NCI-H1105 treated with DMSO at 0.1 percent for 48 hours (cell line): ENCODE measurements around the gene RNF38.
"Not testable (repeated sequence)": the region's sequence is repeated elsewhere in the genome, so short reads cannot be mapped to it uniquely, and the experiment has no call there.

Experiments
- DNase-seq: peaks from one replicate; lab custom pipeline; 2025; lab: John Stamatoyannopoulos, UW

Gene RNF38

GRCh38 chr9:36407122-36407723 is 7.2 kb upstream of the RNF38 start:
- DNase-seq: peak; percentile 87

DNA sequence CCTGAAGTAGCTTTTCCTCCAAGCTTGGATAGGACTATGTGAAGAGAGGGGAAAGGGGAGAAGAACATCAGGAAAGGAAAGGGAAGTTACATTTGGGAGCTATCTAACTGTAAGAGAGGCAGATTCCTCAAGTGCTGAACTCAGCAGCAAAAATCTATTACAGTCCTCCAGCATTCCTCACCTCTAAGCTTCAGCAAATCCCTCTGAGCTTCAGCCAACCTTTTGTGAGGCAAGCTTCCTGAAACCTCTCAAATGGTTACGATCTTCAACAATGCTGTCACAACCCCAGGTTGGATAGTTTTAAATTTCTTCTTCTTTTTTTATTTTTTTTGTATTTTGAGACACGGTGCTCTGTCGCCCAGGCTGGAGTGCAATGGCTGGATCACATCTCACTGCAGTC is 2.5 kb upstream of the RNF38 start:
- DNase-seq: no peak

- DNase-seq: no peak
Observed at GRCh38 chr9:36401897-36402480, 1.9 kb upstream of the RNF38 start.

GRCh38 chr9:36401164-36401740 is 1.2 kb upstream of the RNF38 start:
- no peak for DNase-seq

- peak; percentile 81 for DNase-seq
Observed at GRCh38 chr9:36400332-36401163, 479 bp upstream of the RNF38 start.

DNA sequence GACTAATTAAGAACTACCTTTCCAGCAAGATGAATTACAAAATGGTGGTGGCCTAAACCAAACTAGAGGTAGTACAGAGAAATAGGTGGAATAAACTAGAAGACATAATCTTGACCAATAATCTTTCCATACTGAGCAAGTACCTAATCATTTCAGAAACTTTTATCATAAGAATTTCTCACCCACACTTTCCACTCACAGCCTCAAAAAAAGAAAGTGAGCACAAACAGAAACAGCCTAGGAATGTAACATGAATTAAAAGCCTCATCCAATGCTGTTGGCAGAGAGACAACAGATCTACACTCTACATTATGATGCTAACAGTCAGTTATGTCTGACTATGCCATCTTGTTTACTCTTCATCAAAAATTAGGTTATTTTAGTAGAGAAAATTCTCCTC is 1.3 kb downstream of the RNF38 start:
- no peak for DNase-seq

DNA sequence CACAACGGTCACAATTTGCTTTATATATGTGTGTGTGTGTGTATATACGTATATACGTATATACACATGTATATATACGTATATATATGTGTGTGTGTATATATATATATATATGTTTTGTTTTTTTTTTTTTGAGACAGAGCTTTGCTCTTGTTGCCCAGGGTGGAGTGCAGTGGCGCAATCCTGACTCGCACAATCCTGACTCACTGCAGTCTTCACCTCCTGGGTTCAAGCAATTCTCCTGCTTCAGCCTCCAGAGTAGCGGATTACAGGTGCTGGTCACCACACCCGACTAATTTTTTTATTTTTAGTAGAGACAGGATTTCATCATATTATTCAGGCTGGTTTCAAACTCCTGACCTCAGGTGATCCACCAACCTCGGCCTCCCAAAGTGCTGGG is 3.1 kb downstream of the RNF38 start:
- DNase-seq: no peak

DNA sequence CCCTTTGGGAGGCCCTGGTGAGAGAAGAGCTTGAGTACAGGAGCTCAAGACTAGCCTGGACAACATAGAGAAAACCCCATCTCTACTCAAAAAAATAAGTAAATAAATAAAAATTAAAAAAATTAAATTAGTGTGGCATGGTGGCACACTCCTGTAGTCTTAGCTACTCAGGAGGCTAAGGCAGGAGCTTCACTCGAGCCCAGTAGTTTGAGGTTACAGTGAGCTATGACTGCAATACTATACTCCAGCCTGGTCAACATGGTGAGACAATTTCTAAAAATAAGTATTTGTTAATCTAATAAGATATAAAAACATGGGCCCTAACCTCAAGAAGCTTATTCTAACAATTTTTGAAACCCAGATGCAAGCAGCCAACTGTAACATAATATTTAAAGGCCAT is 7.6 kb downstream of the RNF38 start:
- DNase-seq: no peak

- no peak for DNase-seq
Observed at GRCh38 chr9:36389590-36389989, 10.5 kb downstream of the RNF38 start.

DNA sequence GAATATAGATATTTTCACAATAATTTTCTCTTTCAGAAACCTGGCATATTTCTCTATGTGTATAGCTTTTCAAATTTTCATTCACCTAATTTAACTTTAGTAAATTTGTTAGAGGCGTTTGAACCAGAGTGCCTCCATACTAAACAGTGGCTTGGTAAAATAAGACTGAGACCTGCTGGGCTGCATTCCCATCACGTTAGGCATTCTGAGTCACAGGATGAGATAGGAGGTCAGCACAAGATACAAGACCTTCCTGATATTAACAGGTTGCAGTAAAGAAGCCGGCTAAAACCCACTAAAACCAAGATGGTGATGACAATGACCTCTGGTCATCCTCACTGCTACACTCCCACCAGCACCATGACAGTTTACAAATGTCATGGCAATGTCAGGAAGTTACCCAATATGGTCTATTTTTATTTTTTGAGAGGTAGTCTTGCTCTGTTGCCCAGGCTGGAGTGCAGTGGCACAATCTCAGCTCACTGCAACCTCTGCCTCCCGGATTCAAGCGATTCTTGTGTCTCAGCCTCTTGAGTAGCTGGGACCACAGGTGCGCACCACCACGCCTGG is 13.6 kb downstream of the RNF38 start:
- DNase-seq: not testable (repeated sequence)

DNA sequence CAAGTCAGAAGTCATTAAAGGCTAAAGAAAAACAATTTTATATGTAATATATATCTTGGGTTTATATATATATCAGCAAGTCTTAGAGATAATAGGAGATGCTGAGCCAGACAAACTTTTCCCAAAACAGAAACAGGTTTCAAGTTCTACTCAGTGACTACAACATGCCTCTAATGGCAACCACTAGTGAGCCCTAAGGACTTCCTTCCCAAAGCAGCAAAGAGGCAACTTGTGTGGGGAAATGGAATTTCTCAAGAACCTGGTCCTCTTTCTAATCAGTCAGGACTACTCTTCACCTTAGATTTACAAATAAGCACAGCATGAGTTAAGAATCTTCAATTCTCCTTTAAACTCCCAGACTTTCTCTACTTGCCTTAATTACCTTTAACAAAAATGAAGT is 17.6 kb downstream of the RNF38 start:
- no peak for DNase-seq

- DNase-seq: no peak
Observed at GRCh38 chr9:36364577-36364976, 35.5 kb downstream of the RNF38 start.

DNA sequence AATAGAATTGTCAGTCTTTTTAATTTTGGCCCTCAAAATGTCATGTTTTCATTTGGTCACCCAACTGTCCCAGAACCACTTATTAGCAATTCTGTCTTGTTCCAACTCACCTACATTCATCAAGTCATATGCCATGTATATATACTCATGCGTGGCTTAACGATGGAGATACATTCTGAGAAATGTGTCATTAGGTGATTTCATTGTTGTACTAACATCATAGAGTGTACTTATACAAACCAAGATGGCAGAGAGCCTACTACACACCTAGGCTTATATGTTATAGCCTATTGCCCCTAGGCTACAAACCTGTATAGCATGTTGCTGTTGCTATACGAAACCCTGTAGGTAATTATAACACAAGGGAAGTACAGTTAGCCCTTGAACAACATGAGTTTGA is 36.6 kb downstream of the RNF38 start:
- no peak for DNase-seq

GRCh38 chr9:36358486-36358885 is 41.6 kb downstream of the RNF38 start:
- DNase-seq: no peak

DNA sequence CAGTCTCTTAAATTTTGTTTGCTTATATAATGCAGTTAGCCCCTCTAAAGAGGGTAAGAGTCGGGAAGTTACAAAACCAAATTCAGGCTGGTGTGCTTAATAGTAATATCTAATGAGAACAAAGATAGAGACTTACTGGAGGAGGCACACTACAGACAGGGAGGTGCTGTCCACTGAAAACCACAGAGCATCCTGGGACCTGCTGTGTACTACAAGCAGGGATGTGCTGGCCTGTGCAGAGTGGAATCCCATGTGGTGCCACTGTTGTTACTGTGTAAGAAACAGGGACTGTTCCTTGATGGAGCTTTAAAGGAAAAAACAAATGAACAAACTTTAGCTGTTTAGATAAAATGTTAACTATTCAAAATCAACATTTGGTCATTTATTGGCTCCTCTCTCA is 42.4 kb downstream of the RNF38 start:
- no peak for DNase-seq

DNA sequence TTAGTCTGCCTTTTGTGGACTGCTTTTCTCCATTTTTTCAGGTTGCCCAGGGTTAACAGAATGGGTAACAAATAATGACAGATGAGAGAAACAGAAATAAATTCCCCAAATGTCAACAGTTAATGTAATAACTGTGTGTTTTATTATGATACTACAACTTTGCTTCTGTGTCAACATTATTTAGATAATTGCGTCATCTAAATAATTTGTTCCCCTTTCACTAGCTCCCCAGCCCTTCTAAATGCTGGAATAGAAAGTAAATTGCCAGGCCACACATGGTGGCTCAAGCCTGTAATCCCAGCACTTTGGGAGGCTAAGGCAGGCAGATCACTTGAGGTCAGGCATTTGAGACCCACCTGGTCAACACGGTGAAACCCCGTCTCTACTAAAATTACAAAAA is 53.5 kb downstream of the RNF38 start:
- DNase-seq: no peak

DNA sequence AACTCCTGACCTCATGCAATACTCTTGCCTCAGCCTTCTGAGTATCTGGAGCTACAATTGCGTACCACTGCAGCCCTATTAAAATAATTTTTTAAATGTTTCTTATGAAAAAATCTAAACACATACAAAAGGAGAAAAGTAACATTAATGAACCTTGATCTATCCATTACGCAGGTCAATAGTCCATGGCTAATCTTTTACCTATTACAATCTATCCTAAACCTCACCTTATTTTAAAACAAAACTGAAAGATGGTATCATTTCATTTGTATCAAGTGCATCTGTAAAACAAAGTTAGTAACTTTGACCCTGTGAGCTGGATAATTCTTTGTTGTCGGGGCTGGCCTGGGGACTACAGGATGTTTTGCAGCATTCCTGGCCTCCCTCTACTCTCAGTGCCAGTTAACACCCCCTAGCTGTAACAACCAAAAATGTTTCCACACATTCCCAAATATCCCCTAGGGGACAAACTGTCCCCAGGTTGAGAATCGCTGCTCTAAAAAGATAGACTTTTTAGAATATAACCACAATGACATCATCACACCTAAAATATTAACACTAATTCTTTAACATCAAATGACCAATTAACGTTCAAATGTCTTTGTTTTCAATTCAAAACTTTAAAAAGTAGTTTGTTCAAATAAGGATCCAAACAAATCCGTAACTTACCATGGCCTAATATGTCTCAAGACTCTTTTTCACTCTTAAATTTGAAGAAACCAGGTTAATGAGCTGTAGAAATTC is 54.8 kb downstream of the RNF38 start:
- no peak for DNase-seq

DNA sequence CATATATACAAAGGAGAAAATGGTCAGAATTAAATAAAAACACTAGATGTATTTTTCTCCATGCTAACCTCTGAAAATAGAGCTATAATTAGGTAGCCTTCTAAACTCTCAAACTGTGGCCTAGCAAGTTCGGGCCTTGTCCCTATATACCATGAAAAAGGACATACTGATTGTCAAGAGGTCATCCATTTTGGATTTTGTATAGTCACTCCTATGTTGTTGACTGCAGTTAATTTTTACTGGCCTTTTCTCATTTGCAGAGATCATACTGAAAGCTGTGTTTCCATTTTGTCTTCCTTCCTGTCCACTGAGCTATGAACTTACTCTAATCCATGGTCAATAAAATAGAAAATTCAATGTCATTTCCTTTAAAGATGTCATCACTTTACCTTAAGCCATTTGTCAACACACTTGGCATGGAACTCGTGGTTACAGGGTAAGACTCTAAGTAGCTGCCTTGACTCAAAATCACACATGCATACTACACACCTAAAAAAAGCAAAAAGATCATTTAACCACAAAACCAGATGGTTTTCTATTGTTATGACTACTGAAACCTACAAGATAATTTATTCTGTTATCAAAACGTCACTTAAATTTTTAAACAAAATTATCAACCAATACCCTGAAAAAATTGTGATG is 58.0 kb downstream of the RNF38 start:
- no peak for DNase-seq

- DNase-seq: peak; percentile 29
Observed at GRCh38 chr9:36337865-36338264, 62.2 kb downstream of the RNF38 start.

DNA sequence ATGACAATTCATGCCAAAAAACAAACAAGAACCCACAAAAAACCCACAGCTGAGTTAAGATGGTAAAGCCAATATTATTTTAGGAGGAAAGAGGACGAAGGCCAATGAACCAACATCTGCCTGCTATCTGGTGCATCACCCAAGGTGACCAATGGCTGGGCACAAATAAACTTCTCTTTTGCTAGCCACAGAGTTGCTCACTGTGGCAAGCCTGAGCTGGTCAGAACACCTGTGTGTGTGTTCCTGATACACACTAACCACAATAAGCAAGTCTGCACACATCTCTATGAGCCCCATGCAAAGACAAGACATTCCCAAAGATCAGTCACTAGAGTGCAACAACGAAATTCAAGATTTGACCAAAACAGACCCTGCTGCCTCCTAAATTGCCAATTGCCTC is 63.1 kb downstream of the RNF38 start:
- no peak for DNase-seq

- DNase-seq: no peak
Observed at GRCh38 chr9:36336131-36336907, 63.8 kb downstream of the RNF38 start.
